Kidney glomerular epithelial cell (primary cell): ENCODE data around the gene COBL.

ENCODE experiments used
- DNase-seq: peaks from one replicate; lab custom pipeline; 2025; lab: John Stamatoyannopoulos, UW

COBL gene

DNA sequence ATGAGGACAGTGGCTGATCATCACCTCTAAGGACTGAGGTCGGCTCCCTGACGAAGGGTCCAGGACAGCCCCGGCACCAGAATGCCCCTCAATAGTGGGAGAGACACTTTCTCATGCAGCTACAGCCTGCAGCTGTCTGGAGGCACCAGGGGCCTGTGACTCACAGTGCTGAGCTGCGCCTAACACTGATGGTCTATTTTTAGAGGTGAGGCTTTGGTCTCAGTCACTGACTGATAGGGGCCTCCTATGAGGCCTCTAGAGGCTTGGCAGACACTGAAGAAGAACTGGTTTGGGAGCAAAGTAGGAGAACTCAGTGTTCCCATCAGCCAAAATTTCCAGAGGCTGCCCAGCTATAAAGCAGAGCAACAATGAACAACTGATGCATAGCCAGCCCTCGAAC lies 130.1 kb downstream of the COBL start:
- DNase-seq = no peak

DNA sequence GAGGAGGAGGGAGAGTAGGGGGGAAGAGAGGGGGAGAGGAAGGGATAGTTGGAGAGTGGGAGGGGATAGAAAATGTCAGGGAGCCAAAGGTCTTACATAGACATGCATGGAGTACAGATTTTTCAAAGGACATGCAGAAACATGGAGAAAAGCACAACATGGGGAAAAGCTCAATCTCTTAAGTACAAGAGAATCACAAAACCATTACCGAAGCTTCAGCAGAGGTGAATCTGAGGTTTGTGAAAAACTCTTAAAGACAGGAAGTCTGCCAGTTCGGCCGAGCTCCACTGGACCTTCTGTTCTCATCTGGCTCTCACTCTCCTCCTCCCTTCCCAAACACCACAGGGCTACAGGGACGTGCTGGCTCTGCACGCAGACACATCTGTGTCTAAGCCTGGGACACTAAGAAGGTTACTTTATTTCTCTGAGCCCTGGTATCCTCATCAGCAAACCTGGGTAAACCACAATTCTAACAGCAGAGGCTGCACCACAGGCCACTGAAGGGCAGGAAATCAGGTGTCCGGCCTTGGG lies 133.9 kb downstream of the COBL start:
- DNase-seq = no peak

DNA sequence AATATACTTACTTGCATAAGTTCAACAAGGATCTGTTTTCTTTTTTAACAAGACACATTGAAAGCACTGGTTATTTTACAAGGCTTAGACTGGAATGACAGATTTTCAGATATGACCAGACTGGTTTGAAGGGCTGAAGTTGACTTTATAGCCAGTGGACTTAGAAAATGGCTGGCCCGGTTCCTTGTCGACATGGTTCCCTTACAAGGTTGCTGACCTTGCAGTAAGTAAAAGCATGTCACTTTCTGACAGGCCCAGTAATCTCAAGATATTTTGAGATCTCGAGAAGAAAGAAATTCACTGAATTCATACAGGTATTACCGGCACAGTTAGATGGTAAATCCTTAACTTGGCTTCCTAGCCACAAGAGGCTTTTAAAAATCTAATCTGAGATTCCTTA lies 136.5 kb downstream of the COBL start:
- no peak for DNase-seq

DNA sequence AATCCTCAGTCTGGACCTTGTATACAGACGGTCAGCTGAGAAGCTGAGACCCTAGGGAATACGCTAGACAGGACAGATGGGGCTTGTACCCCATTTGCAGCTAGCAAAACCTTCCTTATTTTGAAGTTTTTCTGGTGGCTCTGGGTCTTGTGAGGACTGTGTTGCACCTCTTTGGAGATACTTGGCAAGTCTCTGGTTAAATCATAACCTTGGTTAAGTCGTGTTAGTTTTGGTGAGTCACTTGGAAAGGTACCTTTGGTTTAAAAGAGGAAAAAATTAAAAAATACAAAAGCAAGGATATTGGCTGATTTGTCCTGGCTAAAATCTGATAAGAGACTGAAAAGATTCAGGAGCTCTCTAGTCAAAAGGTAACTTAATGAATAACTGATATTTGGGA lies 140.6 kb downstream of the COBL start:
- no peak for DNase-seq

DNA sequence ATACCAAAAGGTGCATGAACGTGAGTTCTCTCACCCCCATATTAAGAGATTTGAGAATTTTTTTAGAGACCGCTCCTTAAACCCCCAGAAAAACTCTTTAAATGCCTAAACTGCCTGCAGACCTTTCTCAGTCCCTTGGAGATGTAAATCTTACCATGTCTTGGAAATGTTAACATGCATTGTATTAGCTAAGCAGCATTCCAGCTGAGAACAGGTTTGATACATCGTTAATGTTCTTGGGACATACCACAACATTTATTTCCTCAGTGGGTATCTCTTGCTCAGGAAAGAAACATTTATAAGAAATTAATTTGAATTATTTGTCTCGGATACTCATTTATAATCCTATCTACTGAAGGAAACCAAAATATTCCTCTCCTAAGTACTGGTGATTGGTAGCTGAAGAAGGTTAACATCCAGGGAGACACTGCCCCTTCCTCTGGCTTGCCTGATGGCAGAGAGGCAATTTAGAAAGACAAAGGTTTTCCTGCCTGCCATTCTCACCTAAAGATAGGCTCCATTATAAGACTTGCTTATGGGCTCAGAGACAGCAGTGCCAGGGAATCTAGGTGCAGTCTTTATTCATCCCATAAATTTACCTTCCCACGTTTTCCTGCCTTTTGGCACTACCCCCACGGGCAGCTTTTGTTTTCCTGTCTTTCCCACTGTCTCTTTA lies 141.2 kb downstream of the COBL start:
- no peak for DNase-seq

DNA sequence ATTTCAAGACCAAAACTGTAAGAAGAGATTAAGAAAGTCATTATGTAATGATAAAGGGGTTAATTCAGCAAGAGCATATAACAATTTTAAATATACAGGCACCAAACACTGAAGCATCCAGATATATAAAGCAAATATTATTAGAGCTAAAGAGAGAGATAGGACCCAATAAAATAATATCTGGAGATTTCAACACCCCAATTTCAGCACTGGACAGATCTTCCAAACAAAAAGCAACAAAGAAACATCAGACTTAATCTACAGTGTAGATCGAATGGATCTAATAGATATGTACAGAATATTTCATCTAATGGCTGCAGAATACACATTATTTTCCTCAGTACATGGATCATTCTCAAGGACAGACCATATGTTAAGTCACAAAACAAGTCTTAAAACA lies 151.3 kb downstream of the COBL start:
- no peak for DNase-seq

DNA sequence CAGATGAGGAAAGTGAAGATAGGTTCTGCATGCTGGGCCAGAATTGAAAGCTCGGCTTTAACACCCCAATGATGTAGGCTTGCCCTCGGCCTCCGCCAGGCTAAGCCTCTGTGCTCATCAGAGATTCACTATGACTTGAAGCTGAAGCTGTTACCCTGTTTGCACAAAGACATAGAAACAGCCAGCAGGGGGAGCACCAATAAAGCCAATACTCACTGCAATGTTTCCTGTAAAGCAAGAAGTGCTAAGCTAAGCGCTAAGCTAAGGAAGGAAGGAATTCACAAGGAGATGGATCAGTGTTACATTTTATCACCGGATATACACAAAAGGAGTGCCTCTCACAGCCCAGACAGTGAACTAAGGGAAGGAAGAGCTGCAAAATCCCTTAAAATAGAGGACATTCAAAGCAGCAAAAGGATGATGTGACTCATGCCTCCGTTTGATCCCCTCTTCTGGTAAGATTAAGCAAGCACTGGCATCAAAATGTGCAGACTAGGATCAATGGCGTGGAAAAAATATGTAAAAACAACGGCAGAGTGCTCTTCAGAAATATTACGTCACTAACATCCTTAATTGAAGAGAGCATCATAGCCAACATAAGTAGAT lies 153.8 kb downstream of the COBL start:
- DNase-seq = peak; percentile 80

DNA sequence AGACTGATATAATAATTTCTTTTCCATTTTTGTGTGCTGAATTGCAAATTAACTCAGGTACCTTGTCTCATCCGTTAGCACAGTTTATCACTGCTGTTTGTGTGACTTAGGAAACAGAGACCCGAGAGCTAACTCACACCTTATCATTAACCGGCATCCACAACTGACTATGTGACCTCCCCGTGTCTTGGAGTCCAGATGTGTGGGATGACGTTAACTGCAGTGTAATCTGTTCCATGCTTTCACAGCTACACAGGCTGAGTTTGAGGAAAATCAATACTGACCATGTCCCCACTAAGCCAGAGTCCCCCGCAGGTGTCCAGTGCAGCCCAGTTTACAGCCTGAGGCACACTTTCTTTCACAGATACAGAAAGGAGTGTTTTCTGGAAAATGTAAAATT lies 154.7 kb downstream of the COBL start:
- no peak for DNase-seq

DNA sequence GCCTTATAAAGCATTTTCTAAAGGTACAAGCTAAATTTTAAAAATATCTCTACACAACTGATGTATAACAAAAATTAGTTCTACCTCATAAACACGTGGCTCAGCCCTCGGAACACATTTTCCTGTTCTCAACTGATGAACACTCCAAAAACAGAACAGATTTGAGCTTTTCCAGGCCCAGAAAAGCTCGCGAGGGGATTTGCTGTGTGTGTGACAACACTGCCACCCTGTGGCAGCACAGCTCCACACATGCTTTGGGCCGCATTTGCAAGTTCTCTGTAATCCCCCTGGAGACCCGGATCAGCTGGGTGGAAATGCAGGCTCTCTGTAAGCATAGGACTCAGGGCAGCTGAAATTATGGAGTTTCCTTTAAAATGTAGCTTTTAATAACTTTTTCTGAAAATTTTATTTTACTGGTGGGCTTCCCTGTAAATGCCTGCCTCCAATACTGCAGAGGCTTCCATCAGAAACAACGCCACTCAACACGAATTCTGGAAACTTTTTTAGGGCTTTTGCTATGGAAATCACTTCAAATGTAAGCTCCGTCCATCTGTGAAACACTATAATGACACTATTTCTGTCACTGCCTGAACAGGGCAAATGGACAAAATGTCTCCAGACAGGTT lies 155.5 kb downstream of the COBL start:
- DNase-seq = peak; percentile 25

DNA sequence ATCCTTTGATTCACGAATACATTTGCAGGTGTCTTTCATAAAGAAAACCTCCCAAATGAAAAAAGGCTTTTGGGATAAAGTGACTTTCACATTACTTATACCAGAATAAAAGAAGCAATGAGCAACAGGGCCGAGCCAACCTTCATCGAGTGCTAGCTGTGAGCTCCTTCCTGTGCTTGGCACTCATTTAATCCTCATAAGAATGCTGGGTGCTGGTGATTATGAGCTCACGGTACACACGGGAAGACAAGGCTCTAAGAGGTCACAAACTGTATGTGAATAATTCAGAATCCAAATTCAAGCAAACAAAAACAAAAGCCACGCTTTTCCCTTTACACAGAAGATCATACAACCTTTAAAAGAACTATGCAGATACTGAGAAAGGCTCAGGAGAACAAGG lies 156.2 kb downstream of the COBL start:
- DNase-seq = no peak

DNA sequence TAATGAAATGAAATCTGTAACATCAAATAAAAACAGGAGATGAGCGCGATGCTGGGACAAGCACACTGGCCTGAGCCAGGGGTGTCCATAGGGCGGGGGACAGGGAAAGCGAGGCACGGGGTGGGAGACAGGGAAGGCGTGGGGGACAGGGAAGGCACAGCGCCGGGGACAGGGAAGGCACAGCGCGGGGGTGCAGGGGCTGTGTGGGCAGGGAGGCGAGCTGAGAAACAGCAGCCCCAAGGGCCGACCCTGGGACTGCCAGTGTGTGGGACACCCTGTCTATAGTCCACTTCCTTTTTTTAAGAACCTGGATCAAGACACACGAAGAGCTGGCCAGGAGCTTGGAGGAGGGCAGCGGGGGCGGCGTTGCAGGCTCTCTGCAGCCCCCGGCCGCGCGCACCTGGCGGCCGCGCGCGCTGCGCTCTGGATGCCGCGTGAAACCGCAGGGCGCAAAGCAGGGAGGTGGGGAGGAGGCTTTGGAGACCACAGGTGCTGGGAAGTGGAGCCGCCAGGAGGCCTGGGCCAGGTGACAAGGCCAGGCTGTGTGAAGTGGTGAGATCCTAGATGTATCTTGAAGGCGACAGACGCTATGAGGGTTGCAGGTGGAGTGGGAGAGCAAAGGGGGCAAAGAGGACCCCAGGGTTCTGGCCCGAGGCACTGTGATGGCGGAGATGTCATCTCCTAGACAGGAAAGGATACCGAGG lies 157.7 kb downstream of the COBL start:
- DNase-seq = no peak

DNA sequence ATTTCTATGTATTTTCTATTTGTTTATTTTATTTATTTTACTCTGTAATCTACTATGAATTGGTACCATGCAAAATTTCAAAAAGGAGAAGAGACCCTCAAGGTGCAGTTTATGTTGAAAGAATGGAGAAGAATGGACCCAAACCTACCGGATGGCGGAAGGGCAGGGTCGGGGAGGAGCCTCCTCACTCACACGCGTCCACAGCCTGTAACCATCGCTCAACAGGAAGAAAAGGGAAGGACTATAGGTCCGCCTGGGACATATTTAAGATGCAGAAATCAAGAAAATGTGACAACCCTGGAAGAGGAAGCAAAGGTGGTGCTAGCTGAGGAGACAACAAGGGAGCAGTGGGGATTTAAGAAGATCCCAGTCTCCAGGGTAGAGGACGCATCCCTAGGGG lies 158.4 kb downstream of the COBL start:
- DNase-seq = no peak

DNA sequence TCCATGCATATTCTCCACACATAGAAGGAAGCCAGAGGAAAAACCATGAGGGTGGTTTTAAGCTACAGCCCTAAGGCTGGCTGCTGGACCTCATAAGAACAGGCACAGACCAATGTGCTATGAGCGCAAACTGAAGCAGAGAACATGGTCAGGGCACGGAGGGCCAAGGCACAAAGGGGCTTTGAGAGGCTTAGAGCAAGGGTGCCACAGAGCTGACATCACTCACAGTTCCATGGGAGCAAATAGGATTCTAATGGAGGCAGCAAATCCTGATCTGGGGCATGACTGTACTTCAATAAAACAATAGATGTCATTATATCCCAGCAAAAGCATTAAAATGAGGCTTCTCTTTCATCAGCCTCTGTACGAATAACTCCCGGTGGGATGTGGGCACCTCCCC lies 162.4 kb downstream of the COBL start:
- no peak for DNase-seq

DNA sequence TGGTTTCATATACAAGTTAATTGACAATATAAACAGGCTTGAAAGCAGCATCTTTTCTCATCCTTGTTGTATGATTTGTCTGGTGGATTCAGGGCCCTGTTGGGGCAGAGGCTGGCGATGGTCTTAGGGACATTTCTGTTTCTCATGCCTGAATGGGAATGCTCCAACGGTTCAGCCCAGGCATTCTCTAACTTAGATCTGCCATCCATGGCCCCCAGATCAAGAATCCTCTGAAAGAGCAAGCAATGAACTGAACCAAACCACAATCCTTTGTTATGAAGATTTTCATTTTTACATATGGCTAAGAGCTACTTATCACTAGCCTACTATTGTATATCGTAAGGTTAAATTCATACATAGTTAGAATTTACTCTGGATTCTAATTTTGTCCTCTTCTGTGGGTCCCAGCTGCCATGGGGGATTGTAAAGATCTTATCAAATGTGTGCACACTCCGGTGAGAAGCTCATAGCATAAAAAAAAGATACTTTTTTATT lies 163.9 kb downstream of the COBL start:
- DNase-seq = no peak

DNA sequence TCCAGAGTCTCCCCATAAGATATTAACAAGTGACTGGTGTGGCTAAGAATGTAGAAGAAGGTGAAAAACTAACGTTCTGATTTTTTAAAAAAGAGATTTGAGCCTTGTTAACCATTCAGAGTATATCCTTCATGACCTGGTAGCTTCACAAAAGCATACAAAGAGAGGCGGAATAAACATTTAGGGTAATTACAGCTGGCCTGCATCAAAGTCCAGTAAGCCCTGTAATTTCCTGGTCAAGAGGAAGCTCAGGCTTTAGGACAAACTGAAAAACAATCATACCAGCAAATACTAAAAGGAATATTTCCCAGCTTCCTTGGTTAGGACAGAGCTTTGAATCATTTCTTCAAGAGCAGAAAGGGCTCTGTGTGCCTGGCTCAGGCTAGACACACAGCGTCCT lies 165.2 kb downstream of the COBL start:
- DNase-seq = no peak

DNA sequence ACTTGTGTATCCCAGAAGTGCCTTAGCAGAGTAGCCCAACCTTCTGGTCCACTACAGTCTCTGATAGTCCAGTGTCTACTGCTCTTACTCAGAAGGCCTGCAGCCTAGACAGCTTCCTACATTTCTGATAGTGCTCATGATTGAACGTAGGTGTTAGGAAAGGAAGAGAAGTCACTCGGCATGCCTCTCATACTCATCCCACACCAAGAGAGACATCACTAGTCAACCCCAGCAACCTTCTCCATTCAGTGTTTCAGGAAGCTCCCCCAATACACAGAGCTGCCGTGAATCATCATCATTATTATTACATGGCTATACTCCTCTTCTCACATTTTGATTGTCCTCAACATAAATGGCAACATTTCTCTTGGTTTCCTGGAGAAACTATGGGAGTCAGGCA lies 166.4 kb downstream of the COBL start:
- no peak for DNase-seq

DNA sequence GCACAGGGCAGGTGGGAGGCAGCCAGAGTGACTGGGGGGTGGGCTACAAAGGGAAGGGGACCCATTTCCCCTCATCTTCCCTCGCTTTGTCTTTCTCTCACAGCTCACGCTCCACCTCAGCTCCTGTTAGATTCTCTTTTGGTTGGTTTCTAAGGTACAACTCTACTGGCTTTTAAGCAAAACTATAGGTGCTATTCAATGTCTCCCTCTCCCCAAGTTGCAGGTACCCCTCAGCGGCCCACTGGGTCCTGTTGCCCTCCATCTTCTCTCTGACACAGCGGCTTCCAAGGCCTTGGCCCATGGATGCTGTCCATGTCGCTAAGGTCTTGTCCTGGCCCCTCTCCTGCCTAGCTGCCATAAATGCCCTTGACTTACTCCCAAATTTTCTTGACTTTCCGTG lies 168.4 kb downstream of the COBL start:
- no peak for DNase-seq

DNA sequence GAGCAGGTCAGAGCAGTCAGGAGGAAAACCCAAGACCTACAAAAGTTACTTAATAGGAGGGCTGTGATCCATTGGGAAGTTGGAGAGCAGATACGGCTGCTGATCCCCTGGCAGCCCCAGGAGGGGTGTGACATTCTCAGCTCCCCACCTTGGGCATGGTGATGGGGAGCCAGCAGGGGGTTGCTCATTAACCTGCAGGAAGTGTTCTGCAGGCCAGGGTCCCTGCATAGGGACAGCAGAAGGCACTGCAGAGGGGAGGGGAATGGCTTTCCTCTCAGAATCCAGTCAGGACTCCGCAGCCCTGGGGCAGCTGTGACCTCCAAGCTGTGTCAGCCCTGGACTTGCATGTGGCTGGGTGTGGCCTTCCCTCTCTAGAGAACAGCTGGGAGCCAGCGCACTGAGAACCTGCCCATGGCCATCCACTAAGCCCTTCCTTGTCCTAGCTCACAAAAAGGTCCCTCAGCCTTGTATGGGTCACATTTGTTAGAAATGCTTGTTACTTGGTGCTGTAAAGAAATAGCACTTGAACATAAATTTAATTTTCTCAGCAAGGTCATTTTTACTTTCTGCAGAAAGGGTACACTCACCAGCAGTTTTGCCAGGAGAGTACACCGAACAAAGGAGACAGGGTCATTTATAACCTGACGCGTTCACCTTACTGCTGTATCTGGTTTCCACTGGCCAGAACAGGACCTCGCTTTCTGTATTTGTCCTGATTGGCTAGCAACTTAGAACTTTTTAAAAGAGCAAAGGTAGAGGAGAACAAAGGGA lies 169.6 kb downstream of the COBL start:
- DNase-seq = no peak

DNA sequence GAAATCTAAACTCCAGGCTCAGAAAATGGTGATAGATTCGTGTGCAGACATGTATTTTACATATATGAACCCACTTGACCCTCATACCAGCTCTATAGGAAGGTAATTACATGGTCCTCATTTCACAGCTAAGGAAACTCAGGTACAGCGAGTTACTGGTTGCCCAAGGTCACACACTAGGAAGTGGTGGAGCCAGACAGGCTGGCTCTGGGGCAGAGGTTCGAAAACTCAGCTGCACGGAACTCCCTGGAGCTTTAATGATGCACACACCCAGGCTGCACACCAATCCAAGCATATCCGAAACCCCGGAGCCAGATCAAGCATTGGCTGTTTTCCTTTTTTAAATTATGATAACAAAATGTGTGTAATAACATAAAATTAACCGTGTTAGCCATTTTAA lies 172.4 kb downstream of the COBL start:
- no peak for DNase-seq

DNA sequence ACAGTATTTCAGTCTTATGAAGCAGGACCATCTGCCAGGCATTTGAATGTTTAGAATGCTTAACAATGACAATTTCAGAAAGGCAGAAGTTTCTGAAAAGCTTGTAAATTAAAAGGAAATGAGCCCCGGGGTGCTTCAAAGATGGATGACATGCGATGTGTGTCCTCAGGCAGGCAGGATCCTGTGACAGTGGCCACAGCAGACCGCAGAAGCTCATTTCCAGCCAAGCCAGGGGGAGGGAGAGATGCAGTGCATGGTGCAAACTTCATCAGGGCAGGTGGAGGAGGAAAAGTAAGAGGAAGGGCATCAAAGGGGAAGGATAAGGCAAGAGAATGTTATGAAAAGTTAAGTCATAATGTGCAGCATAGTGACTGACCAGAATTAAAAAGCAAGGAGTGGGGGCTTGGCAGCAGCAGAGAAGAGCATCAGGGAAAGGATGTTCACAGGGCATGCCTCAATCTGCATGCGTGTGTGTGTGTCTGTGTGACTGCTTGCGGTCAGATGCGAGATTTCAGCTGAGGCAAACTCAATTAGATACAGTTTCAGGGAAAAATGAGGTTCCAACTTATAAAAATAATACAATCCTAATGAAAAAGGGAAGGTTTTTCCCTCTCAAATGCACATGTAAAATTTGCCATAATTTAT lies 173.7 kb downstream of the COBL start:
- no peak for DNase-seq

DNA sequence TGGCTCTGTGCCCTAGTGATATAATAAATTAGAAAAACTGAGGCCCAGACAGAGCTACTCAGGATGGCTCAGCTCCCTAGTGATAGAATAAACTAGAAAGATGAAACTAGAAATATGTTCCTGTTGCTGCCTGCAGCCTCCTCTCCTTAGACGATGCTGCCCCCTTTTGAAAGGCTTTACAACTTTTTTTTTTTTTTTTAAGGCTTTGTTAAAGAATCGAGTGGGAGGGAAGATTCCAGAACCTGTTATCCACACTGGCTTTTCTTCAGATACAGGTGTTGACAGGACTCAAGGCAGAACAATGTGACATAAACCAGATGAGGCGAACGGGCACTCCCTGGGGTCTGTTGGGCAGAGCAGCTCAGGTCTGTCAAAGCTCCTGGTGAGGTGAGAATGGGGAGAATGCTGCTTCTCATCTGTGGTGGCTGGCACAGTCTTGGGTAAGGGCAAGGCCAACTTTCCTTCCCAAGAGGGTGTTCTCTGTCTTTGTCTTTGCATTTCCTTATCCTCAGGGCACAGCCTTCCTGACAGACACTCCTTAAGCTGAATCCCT lies 175.1 kb downstream of the COBL start:
- peak; percentile 40 for DNase-seq
